Measurements from ENCODE around the gene SBF2.
"Not testable (repeated sequence)": the region's sequence is repeated elsewhere in the genome, so short reads cannot be mapped to it uniquely, and the experiment has no call there.

SBF2 gene

DNA sequence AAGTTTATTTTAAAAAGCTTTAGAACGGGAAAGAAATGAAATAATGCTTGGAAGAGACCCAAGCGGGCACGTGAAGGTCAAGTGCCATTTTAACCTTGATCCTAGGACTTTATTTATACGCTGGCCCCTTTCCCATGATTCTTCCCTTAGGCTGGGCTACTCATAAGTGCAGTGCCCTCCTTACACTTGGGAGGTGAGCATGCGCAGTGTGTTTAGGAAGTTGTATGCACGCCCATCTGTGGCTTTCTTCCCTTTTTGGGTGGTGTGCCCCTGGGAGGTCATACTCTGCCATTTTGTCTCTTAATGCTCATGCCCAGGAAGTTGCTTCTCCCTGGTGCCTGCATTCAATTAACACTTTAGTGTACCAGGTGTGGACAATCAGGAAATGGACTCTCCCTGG is 390.4 kb downstream of the SBF2 start:
- TF ChIP-seq, protein P1, sequence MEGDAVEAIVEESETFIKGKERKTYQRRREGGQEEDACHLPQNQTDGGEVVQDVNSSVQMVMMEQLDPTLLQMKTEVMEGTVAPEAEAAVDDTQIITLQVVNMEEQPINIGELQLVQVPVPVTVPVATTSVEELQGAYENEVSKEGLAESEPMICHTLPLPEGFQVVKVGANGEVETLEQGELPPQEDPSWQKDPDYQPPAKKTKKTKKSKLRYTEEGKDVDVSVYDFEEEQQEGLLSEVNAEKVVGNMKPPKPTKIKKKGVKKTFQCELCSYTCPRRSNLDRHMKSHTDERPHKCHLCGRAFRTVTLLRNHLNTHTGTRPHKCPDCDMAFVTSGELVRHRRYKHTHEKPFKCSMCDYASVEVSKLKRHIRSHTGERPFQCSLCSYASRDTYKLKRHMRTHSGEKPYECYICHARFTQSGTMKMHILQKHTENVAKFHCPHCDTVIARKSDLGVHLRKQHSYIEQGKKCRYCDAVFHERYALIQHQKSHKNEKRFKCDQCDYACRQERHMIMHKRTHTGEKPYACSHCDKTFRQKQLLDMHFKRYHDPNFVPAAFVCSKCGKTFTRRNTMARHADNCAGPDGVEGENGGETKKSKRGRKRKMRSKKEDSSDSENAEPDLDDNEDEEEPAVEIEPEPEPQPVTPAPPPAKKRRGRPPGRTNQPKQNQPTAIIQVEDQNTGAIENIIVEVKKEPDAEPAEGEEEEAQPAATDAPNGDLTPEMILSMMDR (conservative IDR thresholded peaks at IDR 0.05; ENCODE audit: low read depth, low read length): no peak
- H3K4me3 ChIP-seq (ENCODE audit: low read length): no peak overlapping the region
- no peak for DNase-seq (ENCODE audit: low read depth)

DNA sequence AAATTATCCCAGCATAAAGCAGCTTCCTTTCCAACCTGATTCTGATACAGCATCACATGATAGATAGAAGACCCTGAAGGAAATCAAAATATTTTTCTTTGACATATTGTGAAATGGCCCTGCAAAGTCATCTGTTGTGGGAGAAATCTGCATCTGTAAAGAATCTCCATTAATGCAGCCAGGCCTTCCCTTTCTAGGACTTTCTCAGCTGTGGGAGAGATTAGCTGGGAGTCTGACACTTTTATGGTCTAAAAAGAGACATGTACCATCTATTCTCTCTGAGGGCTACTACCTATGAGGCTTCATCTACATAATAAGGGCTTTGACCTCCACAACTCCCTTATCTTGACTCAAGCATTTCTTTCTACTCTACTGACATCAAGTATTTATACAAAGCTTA is 392.1 kb downstream of the SBF2 start:
- H3K4me3 ChIP-seq (ENCODE audit: low read length): no peak overlapping the region
- TF ChIP-seq, protein P1 (conservative IDR thresholded peaks at IDR 0.05; ENCODE audit: low read depth, low read length): no peak
- DNase-seq (ENCODE audit: low read depth): no peak

DNA sequence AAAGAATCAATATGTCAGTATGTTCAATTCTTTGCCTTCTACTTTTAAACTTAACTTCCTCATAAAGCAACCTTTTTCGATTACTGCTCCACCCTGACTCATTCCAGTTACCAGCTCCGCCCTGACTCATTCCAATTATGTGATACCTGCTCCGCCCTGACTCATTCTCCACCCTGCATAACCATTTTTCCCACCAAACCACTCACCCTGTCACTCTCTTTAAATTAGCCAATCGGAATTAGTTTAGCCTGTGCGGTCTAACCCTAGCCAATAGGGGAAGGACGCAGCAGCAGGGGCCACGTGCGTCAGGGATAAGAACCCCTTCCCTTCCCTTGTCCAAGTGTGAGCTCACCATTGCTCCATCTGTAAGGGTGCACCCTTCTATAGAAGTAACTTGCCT is 393.8 kb downstream of the SBF2 start:
- peak; percentile 47 for DNase-seq (ENCODE audit: low read depth)

DNA sequence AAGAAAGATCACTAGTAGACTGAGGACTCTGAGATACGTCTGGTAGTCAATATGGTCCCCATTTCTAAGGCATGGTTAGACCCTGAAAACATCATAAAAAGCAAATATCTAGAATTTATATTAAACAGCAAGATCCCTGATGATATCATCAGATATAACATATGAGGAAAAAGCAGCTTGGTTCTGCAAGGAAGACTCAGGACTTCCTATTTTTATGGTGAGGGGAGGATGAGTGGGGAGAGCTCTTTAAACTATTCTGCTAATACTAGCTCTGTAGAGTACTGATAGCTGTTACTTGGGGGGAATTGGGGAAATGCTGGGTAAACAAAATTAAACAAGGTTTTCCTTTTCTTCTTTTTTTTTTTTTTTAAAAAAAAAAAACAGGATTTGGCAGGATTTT is 394.3 kb downstream of the SBF2 start:
- H3K4me3 ChIP-seq (ENCODE audit: low read length): no peak overlapping the region
- no peak for DNase-seq (ENCODE audit: low read depth)
- TF ChIP-seq, protein P1 (conservative IDR thresholded peaks at IDR 0.05; ENCODE audit: low read depth, low read length): no peak

More for the DNA sequence above, 393.8 kb downstream of the SBF2 start:
- not testable (repeated sequence) for H3K4me3 ChIP-seq (ENCODE audit: low read length)

DNA sequence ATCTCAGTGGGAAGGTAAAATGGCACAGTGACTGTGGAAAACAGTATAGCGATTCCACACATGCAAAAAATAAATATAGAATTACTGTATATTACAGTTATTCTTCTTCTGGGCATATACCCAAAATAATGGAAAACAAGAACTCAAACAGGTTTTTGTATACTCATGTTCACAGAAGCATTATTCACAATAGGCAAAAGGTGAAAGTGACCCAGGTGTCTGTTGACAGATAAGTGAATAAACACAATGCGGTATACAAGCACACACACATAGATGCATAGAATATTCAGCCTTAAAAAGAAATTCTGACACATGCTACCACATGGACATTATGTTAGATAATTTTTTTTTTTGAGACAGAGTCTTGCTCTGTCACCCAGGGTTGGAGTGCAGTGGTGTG is 397.1 kb downstream of the SBF2 start:
- TF ChIP-seq, protein P1 (conservative IDR thresholded peaks at IDR 0.05; ENCODE audit: low read depth, low read length): no peak
- H3K4me3 ChIP-seq (ENCODE audit: low read length): no peak overlapping the region
- no peak for DNase-seq (ENCODE audit: low read depth)

DNA sequence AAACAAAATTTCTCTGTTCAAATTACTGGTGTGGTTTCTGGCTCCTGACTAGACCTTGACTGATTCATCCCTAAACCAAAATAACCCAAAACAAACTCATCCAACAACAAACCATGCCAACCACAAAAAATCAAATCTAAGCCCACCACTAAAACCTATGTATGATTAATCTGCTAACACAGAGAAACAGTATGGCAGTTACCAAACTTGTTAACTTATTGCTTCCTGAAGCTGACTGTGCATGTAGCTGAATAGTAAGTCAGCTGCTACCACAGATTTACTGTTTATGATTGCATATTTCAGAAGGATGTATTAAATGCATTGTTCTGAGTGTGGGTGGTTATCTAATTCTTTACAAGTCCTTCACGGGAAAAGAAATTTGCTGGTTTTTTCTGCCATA is 399.0 kb downstream of the SBF2 start:
- no peak overlapping the region for H3K4me3 ChIP-seq (ENCODE audit: low read length)
- DNase-seq (ENCODE audit: low read depth): no peak
- TF ChIP-seq, protein P1 (conservative IDR thresholded peaks at IDR 0.05; ENCODE audit: low read depth, low read length): no peak

DNA sequence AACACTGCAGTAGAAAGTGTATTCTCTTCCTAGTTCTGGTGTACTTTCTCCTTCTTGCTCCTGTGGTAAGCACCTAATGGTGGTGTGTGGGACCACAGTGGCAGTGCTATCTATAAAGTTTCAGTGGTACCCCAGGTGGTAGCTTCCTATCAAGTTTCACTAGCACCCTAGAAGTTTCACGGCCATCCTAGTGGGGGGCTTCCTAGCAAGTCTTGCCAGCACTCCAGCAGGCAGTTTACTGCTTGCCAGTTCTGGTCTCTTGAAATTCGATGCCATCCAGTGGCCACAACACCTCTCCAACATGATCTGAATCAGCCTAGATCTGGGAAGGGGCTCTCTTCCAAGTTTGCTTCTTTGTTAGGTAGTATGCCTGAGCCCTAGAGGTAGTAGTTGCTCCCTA is 400.5 kb downstream of the SBF2 start:
- TF ChIP-seq, protein P1 (conservative IDR thresholded peaks at IDR 0.05; ENCODE audit: low read depth, low read length): no peak
- no peak for DNase-seq (ENCODE audit: low read depth)
- H3K4me3 ChIP-seq (ENCODE audit: low read length): no peak overlapping the region

DNA sequence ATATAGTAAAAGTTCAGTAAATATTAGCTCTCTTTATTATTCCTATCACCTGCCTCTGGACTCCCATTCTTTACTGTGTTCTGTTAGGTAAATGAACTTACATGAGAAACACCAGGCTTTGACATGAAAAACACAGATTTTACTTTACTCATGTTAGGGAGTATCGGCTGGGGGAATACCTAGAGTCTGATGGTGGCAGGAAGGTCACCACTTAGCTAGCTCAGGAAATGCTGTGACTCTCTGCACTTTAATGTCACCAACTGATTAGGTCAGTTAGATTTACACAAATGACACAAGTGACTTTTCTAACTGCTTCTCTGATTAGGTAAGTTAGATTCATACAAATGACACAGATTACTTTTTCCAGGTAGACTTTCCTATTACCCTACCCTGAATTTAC is 405.1 kb downstream of the SBF2 start:
- no peak overlapping the region for H3K4me3 ChIP-seq (ENCODE audit: low read length)
- no peak for DNase-seq (ENCODE audit: low read depth)
- TF ChIP-seq, protein P1 (conservative IDR thresholded peaks at IDR 0.05; ENCODE audit: low read depth, low read length): no peak
